HG03378 (cell line): ENCODE measurements around the gene OR1J1.

Experiments used
- ATAC-seq: cut with Tn5 transposase; IDR thresholded peaks from one replicate; pipeline ENCODE4 v1.9.1; 2021; ENCODE audit warnings: mild to moderate bottlenecking, moderate library complexity; ENCODE audit not compliant: unreplicated experiment

OR1J1 gene, protein sequence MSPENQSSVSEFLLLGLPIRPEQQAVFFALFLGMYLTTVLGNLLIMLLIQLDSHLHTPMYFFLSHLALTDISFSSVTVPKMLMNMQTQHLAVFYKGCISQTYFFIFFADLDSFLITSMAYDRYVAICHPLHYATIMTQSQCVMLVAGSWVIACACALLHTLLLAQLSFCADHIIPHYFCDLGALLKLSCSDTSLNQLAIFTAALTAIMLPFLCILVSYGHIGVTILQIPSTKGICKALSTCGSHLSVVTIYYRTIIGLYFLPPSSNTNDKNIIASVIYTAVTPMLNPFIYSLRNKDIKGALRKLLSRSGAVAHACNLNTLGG

DNA sequence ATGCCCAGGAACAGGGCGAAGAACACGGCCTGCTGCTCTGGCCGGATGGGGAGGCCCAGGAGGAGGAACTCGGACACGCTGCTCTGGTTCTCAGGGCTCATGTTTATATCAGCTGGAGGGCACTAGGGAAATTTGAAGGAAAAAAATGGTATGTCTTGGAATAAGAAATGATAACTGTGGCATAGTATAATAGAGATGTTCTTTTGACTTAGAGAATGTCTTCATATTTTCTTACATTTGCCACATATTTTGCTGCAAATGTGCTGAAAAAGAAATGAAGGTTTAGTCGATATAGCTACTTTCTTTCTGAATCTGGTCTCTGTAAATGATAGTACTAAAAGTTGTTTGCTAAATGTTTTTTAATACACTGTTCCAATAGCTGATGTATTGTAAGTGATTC is at the start of gene OR1J1:
Gene OR1J1 (minus strand): TSS at position 101 of the 400 bp plus-strand sequence. CDS start 0 bp downstream, at position 101.
- ATAC-seq, result no peak

DNA sequence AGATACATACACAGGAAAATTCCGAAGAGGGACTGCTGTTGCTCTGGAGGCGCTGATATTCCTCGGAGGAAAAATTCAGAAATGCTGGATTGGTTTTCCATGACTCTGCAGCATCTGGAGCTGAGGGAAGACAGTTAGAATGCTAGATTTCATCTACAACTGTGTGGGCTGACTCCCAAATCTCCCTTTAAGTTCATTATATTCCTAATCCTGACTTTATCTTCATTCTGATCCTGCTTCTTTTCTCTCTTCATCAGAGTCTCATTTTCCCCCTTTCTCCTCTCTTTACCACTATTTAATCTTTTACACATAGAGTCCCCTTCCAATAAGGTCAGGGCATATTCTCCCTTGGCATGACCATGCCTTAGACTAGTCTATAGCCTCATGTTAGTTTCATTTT is 49.5 kb upstream of the OR1J1 start, which contains the start of gene OR1N1:
Gene OR1N1 (minus strand): TSS at position 101 of the 400 bp plus-strand sequence. CDS start 0 bp downstream, at position 101.
- ATAC-seq, result no peak

DNA sequence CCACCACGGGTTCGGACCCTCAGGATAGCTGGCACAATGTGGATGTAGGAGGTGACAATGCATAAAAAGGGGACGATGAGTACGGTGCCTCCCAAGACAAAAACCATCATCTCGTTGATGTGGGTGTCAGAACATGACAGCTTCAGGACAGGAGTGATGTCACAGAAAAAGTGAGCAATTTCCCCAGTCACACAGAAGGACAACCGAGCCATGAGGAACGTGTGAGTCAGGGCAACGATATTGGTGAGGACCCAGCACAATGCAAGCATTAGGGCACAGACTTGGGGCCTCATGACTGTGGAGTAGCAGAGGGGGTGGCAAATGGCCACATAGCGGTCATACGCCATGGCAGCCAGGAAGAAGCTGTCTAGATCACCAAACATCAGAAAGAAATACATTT is 48.9 kb upstream of the OR1J1 start:
- no peak for ATAC-seq

DNA sequence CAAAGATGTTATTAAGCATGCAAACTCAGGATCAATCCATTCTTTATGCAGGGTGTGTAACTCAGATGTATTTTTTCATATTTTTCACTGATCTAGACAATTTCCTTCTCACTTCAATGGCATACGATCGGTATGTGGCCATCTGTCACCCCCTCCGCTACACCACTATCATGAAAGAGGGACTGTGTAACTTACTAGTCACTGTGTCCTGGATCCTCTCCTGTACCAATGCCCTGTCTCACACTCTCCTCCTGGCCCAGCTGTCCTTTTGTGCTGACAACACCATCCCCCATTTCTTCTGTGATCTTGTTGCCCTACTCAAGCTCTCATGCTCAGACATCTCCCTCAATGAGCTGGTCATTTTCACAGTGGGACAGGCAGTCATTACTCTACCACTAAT is 41.6 kb upstream of the OR1J1 start:
- no peak for ATAC-seq

DNA sequence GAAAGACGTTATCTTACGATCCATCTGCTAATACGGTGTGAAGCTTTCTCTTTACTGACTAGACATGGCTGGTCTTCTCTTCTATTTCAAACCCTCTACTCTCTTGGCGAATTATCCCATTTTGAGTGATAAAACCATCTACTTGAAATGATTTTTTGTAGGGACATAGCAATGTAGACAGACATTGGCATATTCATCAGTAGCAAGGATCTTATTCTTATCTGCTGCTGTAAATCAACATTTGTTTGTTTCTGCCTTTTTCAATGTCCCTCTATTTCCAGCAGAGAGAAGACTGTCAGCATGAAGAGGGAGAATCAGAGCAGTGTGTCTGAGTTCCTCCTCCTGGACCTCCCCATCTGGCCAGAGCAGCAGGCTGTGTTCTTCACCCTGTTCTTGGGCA is 41.1 kb upstream of the OR1J1 start, which contains the start of gene OR1J4:
Gene OR1J4 (plus strand): TSS at position 301 of the 400 bp plus-strand sequence. CDS start 0 bp downstream, at position 301.
- no peak for ATAC-seq

DNA sequence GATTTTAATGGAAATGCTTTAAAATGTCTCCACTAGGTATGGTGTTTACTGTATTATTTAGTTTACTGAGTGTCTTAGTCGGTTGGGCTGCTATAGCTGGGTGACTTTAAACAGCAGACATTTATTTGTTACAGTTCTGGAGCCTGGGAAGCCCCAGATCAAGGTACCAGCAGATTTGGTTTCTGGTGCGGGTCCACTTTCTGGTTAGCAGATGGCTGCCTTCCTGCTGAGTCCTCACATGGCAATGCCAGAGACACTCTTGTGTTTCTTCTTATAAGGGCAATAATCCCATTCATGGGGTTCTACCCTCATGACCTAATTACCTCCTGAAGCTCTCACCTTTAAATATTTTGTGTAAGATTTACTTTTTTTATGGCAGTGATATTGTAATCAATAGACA is 40.5 kb upstream of the OR1J1 start:
- no peak for ATAC-seq

DNA sequence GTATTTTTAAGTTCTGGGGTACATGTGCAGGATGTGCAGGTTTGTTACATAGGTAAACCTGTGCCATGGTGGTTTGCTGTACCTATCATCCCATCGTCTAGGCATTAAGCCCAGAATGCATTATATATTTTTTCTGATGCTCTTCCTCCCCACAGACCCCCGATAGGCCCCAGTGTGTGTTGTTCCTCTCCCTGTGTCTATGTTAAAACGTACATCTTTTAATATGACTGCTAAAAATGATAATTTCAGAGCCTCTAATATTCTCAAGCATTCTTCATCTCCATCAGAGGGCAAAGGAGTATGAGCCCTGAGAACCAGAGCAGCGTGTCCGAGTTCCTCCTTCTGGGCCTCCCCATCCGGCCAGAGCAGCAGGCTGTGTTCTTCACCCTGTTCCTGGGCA is 32.8 kb upstream of the OR1J1 start, which contains the start of gene OR1J2:
Gene OR1J2 (plus strand): TSS at position 301 of the 400 bp plus-strand sequence. CDS start 0 bp downstream, at position 301.
- no peak for ATAC-seq

DNA sequence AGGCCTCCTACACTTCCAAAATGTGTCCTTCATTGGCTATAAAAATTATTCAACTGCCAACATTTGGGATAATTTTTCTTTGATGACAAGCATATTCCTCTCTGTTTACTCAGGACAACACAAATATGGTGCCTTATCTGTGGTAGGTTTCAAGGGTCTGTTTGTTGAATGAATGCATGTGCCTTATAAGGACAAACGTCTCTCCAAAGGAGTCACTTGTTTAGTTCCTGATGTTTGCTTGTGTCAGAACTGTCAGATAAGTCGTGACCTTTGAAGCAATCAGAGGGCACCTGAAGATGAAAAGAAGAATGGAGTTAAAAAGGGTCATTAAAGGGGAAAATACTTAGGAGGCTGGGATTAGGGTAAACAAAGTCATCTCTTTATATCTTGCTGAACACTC is 29.2 kb upstream of the OR1J1 start:
- no peak for ATAC-seq

DNA sequence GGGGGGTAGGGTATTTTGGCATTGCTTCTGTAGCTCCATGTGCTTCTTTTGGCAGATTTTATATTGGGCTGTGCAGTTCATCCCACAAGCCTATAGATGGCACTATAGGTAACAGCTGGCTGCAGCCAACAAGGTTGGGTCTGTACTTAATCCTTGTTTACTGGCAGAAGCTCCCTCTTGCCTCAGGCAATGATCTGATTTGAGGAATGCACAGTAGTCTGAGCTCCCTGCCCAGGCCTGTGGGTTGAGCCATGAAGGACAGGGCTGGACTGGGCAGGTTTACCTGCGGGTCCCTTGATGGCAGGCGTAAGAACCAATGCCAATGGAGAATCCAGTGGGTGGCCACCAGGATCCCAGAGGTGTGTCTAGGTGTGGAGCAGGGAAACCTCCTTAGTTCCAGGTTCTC is 21.2 kb upstream of the OR1J1 start:
- ATAC-seq, result no peak

DNA sequence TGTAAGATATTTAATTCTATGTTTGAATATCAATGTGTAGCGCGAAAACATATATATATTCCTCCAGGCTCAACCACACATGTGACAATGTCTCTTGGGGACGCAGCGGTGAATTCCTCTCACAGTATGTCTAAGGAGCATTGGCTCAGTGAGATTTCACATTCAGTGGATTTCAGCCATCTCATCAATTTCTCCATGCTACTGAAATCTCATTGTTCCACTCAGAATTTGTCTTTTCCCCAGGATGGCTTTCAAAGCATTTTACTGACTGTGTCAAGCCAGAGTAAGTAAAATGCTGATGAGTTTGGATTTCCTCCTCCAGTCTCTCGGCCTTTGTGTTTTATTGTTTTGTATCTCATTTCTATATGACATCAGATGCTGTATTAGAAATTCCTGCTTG is 1.3 kb upstream of the OR1J1 start:
- ATAC-seq, result no peak

DNA sequence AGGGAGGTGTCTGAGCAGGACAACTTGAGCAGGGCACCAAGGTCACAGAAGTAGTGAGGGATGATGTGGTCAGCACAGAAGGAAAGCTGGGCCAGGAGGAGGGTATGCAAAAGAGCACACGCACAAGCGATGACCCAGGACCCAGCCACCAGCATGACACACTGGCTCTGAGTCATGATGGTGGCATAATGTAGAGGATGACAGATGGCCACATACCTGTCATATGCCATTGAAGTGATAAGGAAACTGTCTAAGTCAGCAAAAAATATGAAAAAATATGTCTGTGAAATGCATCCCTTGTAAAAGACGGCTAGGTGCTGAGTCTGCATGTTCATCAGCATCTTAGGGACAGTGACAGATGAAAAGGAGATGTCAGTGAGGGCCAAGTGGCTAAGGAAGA is 380 bp downstream of the OR1J1 start:
- ATAC-seq, result no peak

DNA sequence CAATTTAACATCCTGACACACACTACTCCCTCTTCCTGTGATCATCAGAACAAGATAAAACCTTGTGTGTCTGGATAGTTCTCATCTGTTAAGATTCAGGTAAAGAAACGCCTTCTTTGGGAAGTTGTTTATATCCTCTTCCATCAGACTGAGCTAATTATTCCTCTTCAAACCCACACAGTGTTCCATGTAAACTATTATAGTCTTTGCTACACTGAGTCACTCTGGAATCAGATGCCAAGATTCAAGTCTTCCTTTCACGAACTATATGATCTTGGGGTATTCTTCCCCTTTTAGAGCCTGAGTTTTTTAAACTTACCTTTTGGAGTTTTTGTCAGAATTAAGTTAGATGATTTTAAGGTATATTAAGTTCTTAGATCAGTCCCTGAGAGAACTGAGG is 2.0 kb downstream of the OR1J1 start:
- ATAC-seq, result no peak

DNA sequence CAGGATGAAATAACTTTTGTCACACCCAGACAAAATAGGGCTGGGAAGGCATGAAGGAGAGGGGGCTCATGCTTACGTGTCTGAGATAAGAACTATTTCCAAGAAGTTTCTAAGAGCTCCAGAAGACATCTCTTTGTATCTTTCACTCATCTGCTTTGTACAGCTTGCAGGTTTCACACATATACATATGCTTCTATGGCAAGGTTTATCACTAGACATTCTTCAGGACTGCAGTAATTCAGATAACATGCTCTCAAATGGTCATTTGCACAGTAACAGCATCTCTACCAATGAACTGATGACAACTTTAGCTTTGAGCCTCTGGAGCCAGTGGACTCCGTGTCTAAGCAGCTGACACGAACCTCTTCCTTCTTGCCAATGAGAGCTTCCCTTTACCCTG is 3.2 kb downstream of the OR1J1 start:
- ATAC-seq, result no peak

DNA sequence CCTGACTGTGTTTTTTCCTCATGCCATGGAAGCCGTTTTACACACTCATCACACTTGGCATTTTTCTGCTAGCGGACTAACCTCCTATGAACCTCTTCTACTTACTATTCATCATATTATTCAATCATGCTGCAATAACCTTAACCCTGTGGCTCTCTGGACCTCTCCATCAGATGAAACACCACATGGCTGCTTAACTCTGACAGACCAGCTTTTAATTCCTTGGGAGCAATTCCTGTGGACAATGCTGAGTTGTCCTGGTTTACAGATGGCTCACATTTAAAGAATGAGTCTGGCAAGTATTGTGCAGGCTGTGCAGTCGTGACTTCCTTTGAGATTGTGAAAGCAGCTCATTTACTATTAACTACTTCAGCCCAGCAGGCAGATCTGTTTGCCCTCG is 9.0 kb downstream of the OR1J1 start:
- ATAC-seq, result no peak

DNA sequence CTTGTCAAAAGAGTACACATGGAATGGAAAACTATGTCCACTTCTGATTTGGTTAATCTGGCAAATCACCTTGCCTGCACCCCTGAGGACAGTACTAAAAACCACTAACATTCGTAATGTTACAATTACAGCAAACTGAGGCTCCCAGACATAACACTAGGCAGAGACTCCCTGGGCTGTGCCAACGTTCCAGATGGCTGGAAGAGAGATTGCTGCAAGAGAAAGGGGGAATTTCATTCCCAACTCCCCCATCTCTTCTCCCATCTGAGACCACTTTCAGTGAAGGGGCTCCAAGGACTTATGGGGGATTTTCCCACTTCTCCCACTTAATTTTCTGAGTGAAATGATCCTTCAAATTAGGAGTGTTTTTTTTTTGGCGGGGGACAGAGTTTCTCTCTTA is 11.3 kb downstream of the OR1J1 start:
- no peak for ATAC-seq

DNA sequence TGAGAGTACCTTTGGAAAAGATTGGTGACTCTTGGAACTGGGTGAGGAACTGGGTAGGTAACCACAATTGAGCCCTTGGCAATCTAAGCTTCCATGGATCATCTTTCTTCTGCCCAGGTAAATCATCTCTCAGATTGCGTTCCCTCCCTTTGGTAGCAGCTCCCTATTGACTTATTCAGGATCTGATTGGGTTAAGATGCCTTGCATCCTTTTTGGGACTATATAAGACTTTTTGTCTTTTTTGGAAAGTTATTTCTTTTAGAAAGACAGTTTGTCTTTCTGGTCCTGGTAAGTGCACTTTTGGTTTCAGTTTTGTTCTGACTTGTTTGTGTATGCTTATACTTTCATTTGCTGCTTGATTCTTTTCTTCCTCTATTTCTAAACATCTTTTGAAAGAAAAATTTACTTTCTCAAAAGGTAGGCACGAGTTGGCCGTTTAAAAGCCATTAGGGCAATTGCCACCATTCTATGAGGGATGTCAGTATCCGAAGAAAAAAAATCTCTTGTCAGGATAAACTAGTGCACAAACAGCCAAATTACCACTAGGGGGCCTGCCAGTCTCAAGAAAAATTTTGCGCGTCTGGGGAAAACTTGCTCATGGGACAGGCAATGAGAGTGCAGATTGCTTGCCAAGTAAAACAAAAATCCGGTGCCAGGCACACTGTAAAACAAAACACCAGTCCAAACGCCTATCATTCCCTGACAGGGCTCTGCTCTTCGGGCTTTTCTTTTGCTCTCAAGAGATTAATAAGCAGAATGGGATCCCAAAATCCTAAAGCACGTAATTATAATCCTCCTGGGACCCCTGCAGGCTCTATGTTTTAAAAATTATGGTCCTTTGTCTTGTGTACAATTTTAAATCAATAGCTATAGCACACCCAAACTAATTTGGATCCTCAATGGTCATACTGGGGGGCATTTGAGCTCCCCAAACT is 12.8 kb downstream of the OR1J1 start:
- ATAC-seq, result peak; percentile 82

DNA sequence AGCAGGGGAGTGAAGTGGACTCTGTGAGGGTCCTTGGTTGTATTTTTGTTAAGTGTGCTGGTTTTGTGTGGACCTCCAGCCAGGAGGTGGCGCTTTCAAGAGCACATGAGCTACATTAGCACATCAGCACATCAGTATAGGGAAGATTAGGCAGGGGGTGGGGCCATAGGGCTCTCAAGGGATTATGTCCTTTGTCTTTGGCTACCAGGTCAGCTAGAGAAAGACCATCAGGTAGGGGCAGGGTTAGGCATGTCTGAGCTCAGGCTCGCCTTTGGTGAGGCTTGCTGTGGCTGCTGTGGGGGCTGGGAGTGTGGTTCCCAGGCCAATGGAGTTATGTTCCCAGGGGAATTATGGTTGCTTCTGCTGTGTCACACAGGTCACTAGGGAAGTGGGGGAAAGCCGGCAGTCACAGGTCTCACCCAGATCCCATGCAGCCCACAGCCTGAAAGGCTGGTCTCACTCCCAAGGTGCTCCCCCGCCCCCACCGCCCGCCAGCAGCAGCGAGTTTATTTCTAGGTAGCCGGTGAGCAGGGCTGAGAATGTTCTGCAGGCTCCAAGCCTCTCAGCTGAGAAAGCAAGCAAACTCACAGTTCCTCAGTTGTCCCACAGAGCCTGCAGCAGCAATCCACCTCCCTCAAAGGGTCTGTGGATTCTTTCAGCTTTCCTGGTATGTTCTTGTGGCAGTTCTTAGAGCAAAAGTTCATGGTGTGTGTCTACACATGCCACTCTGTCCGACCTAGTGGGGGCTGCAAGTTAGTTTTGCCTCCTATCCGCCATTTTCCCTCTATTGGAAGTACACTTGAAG is 13.7 kb downstream of the OR1J1 start:
- ATAC-seq, result peak; percentile 67

DNA sequence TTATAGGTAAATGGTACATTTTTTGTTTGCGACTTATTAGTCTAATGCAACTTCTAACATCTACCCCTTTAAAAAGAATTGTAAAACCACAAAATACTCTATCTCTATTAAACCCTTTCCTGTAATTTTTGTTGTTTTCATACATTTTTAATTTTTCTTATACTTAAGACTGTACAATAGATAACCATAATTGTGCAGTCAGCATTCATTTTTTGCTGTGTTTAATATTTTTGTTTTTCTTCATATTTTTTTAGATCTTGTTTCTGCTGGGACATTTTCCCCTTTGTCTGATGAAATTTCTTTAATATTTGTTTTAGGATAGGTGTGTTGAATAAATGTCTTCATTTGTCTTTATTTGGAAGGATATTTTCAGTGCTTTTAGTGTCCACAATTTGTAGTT is 19.9 kb downstream of the OR1J1 start:
- no peak for ATAC-seq

DNA sequence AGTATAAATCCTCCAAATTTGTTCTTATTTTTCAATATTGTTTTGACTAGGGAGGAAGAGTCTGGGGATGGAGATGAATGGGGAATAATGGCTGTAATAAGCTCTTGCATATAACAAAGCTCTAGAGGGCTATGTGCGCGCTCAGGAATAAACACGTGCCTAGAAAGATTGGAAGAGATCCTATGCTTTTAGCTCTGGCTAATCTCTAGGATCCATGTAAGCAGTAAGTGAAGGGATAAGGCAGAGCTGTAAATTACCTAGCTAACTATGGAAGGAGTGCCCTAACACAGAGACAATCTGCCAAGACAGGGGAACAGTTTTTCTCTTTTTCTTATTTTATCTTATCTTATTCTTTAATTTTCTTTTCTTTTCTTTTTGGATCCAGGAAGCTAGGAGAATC is 21.6 kb downstream of the OR1J1 start:
- ATAC-seq, result no peak

DNA sequence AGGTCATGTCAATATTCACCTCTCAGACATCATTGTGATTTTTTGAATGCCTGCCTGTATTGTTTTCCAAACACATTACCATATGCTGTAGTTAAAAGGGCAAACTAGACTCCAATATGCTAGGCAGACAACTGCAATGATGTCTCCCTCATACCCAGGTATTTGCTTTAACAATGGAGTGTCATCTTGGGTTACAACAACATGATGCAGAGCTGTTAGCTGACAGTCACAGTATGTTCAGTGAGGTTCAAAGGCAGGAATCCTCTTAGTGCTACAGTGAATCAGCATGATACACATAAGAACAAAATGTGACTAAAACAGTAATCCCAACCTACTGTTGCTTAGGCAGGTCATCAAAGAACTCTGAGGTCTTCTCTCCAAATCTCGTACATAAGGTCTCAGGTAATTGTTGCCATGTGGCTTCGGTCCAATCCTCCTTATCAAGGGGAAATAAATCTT is 24.0 kb downstream of the OR1J1 start:
- no peak for ATAC-seq
